ENCODE measurements around the gene IRF3.
A peak's percentile ranks its signal among the peaks of the same experiment; 100 is the strongest.
"Not testable (repeated sequence)": the region's sequence is repeated elsewhere in the genome, so short reads cannot be mapped to it uniquely, and the experiment has no call there.

IRF3 gene

GRCh38 chr19:49645592-49645991 is 20.1 kb downstream of the IRF3 start:
- no peak for DNase-seq

GRCh38 chr19:49643466-49643865 is 22.2 kb downstream of the IRF3 start:
- DNase-seq = no peak

- DNase-seq = no peak
Measured at GRCh38 chr19:49642492-49643035, 23.1 kb downstream of the IRF3 start.

GRCh38 chr19:49641688-49642491 is 23.8 kb downstream of the IRF3 start, which contains the start of gene SCAF1:
SCAF1 (plus strand) TSS chr19:49642209; CDS start chr19:49645027, 2,818 bp downstream.
- DNase-seq = peak; percentile 100

GRCh38 chr19:49640113-49640898 is 25.4 kb downstream of the IRF3 start, which contains the start of gene RRAS:
RRAS (minus strand) TSS chr19:49640143; CDS start chr19:49640098, 45 bp downstream.
- DNase-seq = peak; percentile 100

GRCh38 chr19:49639401-49640112 is 26.1 kb downstream of the IRF3 start:
- DNase-seq = no peak

- no peak for DNase-seq
Measured at GRCh38 chr19:49637821-49638738, 27.6 kb downstream of the IRF3 start.

GRCh38 chr19:49636233-49636932 is 29.3 kb downstream of the IRF3 start:
- no peak for DNase-seq

GRCh38 chr19:49635530-49636232 is 30.0 kb downstream of the IRF3 start:
- DNase-seq = no peak

GRCh38 chr19:49633273-49633672 is 32.4 kb downstream of the IRF3 start:
- DNase-seq = not testable (repeated sequence)

GRCh38 chr19:49632576-49632975 is 33.1 kb downstream of the IRF3 start:
- DNase-seq = no peak

- DNase-seq = no peak
Measured at GRCh38 chr19:49631610-49632192, 34.0 kb downstream of the IRF3 start.

- no peak for DNase-seq
Measured at GRCh38 chr19:49631014-49631588, 34.6 kb downstream of the IRF3 start.

- no peak for DNase-seq
Measured at GRCh38 chr19:49629659-49630058, 36.0 kb downstream of the IRF3 start.

- DNase-seq = no peak
Measured at GRCh38 chr19:49626226-49626625, 39.4 kb downstream of the IRF3 start.

- DNase-seq = no peak
Measured at GRCh38 chr19:49624967-49625910, 40.4 kb downstream of the IRF3 start.

- not testable (repeated sequence) for DNase-seq
Measured at GRCh38 chr19:49617860-49618259, 47.8 kb downstream of the IRF3 start.

- no peak for DNase-seq
Measured at GRCh38 chr19:49616945-49617344, 48.7 kb downstream of the IRF3 start.

Measured in CD4-positive, alpha-beta T cell treated with Interferon alpha-2 for 1 hour (primary cell).